GM13976 (cell line): ENCODE results near the gene PPP3CA.
"Not testable (repeated sequence)": the region's sequence is repeated elsewhere in the genome, so short reads cannot be mapped to it uniquely, and the experiment has no call there.

Experiments used
- DNase-seq: peaks from one replicate; pipeline ENCODE4 v3.0.0; 2012; ENCODE audit warnings: low spot score
- in situ Hi-C: fragments of 300-500 bp; cut with MboI; formaldehyde crosslinking; loops from one replicate; pipeline ENCODE4 v1.12.0; 2022; ENCODE audit warnings: low sequenced_read_pairs, mixed read lengths, inconsistent platforms; ENCODE audit not compliant: unreplicated experiment
- TF ChIP-seq, protein P1 (sequence below): IDR thresholded peaks from 2 replicates; pipeline ENCODE4 v1.5.1; 2012; ENCODE audit warnings: borderline replicate concordance, mild to moderate bottlenecking; ENCODE audit not compliant: insufficient read depth; ENCODE audit errors: extremely low read depth, missing control alignments, control extremely low read depth

The PPP3CA gene

DNA sequence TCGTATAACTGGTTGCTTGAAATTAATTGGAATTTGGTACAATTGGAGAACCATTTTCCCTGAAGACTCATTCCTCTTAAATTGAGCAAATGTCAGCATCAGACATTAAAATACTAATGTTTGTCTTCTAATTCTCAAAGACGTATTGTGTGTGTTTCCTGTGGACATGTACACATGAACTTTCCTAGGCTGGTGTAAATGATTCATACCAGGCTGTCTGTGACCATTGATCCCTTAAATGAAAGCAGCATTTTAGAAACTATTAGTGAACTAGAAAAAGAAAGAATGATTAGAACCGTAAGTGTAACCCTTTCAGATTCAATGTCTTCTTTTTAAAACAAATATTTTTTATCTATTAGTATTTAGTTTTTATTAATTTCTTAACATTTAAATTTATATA, 332.9 kb downstream of the PPP3CA start:
- TF ChIP-seq, protein P1, sequence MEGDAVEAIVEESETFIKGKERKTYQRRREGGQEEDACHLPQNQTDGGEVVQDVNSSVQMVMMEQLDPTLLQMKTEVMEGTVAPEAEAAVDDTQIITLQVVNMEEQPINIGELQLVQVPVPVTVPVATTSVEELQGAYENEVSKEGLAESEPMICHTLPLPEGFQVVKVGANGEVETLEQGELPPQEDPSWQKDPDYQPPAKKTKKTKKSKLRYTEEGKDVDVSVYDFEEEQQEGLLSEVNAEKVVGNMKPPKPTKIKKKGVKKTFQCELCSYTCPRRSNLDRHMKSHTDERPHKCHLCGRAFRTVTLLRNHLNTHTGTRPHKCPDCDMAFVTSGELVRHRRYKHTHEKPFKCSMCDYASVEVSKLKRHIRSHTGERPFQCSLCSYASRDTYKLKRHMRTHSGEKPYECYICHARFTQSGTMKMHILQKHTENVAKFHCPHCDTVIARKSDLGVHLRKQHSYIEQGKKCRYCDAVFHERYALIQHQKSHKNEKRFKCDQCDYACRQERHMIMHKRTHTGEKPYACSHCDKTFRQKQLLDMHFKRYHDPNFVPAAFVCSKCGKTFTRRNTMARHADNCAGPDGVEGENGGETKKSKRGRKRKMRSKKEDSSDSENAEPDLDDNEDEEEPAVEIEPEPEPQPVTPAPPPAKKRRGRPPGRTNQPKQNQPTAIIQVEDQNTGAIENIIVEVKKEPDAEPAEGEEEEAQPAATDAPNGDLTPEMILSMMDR, result no peak
- in situ Hi-C loops, result no loop called here
- DNase-seq, result peak; percentile 38

DNA sequence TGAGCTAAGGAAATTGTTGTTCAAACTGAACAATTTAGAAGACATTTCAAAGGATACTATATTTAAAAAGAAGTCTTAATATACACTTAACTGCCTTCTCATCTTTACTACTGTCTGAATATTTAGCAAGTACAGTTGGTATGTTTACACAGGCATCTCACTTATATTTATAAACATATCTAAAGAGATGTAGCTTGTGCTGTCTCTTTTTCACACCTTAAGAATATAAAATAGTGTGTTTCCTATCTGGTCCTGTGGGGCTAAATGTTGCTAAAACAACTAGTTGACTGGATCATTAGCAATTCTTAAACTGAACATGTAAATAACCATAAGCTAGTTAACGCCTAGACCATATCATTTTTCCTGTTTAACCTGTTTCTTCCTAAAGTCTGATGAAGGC, 336.3 kb downstream of the PPP3CA start:
- DNase-seq, result no peak
- in situ Hi-C loops, result no loop called here
- TF ChIP-seq, protein P1, result no peak

DNA sequence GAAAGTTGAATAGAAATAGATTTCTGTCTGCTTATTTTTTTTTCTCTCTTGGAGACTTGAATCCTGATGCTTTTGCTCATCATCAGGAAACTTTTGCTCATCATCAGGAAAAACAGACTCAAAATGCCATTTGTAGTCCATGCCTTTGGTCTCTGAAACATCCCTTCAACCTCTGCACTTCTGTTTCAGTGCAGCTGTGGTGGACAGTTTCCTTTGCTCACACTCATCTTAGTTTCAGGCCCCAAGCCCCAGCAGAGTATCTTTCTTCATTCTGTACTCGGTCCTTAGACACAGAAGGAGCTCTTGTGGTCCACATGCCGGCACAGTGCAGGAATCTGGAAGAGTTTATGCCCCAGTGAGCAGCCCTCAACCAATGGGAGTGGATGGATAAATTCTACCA, 337.9 kb downstream of the PPP3CA start:
- in situ Hi-C loops, result no loop called here
- no peak for DNase-seq
- TF ChIP-seq, protein P1, result no peak

DNA sequence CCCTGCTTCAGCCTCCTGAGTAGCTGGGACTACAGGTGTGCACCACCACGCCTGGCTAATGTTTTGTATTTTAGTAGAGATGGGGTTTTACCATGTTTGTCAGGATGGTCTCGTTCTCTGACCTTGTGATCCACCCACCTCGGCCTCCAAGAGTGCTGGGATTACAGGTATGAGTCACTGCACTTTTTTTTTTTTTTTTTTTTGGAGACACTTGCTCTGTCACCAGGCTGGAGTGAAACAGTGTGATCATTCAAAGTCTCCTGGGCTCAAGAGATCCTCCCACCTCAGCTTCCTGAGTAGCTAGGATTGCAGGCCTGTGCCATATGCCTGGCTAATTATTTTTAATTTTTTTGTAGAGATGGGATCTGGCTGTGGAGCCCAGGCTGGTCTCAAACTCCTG, 338.8 kb downstream of the PPP3CA start:
- TF ChIP-seq, protein P1, result no peak

DNA sequence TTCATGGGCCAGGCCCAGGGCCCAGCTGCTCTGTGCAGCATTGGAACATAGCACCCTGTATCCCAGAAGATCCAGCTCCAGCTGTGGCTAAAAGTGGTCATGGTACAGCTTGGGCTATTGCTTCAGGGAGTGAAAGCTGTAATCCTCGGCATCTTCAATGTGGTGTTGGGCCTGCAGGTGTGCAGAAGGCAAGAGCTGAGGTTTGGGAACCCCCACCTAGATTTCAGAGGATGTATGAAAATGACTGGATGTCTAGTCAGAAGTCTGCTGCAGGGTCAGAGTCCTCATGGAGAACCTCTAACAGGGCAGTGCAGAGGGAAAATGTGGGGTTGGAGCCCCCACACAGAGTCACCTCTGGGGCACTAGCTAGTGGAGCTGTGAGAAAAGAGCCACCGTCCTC, 341.7 kb downstream of the PPP3CA start:
- no peak for DNase-seq
- in situ Hi-C loops, result no loop called here
- TF ChIP-seq, protein P1, result no peak

More for the DNA sequence above, 338.8 kb downstream of the PPP3CA start:
- DNase-seq, result no peak
- in situ Hi-C loops, result no loop called here

DNA sequence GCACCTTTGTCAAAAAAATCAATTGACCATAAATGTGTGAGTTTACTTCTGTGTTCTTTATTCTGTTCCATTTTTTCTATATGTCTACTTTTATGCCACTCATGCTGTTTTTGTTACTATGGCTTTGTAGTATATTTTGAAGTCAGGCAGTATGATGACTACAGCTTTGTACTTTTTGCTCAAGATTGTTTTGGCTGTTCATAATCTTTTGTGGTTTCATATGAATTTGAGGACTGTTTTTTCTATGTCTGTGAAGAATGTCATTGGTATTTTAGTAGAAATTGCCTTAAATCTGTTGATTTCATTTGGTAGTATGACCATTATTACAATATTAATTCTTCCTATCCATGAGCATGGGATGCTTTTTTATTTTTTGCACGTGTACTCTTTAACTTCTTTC, 346.8 kb downstream of the PPP3CA start:
- in situ Hi-C loops, result no loop called here
- DNase-seq, result no peak
- TF ChIP-seq, protein P1, result no peak

DNA sequence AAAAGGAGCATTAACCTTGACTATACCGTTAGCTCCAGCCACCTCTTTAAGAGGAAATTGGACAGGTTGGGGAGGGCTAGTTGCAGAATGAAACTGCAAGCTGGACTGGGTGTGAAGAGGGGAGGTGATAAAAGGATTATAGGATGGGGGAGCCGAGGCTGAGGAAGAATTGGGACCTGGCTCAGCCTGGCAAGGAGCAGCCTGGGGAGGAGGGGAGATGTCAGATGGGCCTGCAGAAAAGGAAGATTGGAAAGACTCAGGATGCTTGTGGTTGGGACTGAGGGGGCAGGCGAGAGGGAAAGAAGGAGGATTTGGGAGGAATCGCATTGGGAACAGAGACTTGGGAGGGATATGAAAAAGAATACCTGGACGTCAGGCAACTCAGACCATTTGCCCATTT, 351.7 kb downstream of the PPP3CA start:
- TF ChIP-seq, protein P1, result no peak
- in situ Hi-C loops, result no loop called here
- DNase-seq, result no peak

DNA sequence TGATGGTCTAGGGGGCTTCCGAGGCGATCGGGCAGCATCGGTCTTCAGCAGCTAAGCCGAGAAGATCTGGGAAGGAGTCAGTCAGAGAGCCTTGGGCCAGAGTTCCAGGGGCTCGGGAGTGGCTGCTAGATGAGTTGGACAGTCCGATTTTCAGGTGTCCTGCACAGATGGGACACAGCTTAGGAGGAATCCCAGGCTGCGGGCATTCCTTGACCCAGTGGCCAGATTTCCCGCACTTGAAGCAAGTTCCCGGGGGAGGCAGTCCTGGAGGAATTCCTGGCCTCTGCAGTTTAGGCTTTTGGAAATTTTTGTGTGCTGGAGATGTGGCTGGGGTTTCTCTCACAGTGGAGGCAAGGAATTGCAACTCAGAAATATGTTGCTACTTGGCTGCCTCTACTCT, 352.3 kb downstream of the PPP3CA start:
- DNase-seq, in situ Hi-C loops: not testable (repeated sequence)

DNA sequence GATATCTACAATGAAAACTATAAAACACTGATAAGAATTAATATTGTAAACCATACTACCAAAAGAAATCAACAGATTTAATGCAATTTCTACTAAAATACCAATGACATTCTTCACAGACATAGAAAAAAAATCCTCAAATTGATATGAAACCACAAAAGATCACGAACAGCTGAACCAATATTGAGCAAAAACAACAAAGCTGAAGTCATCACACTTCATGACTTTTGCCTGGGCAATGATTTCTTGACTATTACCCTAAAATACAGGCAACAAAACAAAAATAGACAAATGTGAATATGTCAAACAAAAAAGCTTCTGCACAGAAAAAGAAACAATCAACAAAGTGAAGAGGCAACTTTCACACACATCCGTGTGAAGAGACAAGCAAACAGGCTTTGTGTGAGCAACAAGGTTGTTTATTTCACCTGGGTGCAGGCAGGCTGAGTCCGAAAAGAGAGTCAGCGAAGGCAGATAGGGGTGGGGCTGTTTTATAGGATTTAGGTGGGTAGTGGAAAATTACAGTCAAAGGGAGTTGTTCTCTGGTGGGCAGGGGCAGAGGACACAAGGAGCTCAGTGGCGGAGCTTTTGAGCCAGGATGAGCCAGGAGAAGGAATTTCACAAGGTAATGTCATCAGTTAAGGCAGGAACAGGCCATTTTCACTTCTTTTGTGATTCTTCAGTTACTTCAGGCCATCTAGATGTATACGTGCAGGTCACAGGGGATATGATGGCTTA, 355.8 kb downstream of the PPP3CA start:
- in situ Hi-C loops, result not testable (repeated sequence)

More for the DNA sequence above, 355.8 kb downstream of the PPP3CA start:
- not testable (repeated sequence) for DNase-seq
